Pons (tissue), 1 donor: ENCODE results near the gene GPR65.

Experiments
- DNase-seq: peaks from one replicate; pipeline ENCODE4 v3.0.0-alpha.2; 2016; ENCODE audit warnings: low spot score

Gene GPR65

DNA sequence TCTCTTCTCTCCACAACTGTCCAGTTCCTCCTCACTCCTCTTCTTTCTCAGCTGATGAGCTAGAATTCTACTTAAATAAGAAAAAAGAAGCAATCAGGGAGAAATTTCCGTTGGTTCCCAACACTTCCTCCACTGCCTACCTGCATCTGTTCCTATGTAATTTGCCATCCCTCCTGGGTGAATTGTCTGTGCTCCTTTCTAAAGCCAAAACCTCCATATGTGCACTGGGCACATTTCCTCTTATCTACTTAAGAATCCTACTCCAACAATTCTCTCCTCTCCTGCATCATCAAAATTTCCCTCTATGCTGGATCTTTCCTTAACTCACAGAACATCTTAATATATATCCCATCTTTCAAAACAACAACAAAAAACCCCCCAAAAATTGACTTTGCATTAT, 35.2 kb downstream of the GPR65 start:
- no peak for DNase-seq

DNA sequence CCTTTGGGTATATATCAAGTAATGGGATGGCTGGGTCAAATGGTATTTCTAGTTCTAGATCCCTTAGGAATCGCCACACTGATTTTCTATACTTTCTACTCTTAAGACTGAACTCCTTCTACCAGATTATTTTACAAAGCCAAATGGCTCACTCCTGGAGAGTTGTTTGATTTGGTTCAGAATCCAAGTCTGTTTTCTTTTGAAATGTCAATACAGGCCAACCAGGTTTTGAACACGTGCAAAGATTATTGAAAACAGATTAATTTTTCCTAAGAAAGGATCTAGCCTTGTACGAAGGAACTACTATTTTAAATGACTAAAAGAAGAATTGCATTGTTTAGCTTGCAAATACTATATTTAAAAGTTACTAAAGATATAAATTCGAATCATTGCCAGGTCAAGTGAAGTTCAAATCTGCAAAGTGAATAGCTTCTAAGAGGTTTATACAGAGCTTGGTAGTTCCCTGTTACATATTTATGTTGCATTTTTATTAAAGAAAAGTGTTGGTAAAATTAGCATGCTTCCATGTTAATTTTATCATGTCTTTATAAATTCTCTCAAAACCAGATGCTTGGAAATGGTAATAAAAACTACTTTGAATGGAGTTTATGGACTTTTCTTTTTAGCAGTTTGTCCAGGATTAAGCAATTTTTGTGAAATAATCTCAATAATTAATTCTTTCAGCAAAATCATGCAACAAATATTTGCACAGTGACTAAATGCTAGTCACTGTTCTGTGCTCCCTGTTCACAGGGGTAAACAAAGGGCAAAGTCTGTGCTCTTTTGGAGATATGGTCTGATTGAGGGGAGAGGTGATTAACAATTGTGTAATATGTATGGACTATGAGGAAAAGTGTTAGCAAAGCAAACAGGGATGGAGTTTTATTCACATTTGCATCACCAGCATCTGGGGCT, 38.9 kb downstream of the GPR65 start:
- DNase-seq, result no peak

DNA sequence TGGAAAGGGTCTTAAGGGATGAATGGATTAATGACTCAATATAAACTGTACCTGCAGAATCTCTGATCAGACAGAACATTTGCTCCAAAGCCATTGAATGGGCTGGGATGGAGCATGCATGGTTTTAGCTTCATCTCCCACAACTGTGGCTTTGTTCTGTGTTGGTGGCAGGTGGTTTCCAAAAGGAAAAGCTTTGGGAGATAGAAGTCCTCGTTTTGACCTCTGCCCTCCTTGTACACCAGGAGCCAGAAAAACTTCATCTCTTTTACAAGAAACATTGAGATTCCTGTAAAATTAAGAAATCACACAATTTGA, 39.5 kb downstream of the GPR65 start:
- DNase-seq, result no peak

DNA sequence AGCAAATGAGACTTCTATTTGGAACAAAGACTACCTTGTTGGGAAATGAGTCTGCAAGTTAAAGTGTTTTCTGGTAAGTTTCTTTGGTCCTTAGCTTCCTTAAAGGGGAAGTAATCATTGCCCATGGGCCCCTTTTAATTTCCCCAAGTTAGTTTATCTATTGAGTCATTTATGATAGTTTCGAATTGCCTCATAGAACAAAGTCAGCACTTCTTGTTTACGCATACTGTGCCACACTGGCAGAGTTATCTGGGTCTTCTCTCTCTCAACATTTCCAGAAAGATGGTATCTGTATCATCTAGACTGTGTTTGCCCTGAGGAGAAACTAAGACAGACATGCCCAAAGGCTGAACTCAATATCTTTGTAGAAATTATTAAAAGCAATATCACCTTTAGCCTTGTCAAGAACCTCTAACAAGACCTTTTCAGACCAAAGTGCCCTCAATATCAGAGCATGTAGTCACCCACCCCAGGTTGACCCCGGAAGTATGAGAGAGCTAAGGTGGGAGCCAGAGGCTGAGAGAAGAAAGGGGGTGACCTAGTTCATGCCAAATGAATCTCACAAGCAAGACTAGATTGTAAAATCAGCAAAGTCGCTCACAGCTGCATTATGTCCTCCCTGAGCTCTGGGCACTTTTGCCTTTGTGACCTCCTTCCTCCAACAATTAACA, 40.0 kb downstream of the GPR65 start:
- DNase-seq, result peak; percentile 55

DNA sequence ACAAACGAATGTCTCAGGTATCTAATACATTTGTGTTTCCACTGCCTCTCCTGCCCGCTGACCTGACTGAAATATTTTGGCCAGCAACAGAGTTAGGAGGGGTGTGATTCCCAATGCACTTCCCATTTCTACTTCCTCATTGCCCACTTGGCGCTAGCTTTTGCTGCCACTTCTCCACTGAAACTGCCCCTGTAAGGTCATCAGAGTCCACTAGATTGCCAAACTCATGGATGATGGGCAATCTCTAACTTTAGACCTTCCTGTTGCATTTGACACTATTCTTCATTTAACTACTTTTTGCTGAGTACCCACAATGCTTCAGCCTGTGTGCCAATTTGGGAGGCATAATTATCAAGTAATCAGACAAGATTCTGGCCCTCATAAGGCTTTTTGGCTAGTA, 40.8 kb downstream of the GPR65 start:
- DNase-seq, result peak; percentile 74

DNA sequence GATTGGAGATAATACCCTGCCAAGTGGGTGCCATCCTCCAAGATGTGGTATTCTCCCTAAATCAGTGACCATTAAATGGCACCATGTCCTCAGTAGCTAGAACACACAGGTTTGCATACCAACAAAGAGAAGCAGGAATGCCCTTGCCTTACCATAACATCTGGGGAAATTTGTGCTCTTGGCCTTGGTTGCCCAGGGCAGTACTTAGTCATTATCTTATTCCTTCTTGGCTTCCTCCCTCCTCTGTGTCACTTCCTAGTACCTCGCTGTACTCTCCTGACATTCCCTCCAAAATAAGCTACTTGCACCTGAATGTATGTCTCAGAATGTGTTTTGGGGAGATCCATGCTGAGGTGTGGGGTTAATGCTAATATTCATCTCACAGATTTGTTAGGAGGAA, 43.4 kb downstream of the GPR65 start:
- DNase-seq, result no peak

DNA sequence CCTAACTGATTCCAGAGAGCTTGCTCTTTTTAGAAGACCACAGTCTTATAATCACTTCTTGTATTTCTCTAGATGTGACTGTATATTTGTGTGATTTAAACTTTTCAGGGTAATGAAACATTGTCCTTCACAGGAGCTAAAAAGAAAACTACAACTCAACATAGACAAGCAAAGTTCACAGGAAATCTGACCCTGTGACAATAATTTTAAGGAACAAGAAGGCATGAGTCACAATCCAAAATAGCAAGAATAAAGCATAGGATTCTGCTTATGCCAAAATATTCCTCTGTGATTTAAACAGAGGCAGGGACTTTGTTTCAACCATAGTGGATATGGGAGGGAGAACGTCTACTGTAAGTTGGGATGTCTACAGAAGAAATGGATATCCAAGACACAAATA, 44.3 kb downstream of the GPR65 start:
- no peak for DNase-seq

DNA sequence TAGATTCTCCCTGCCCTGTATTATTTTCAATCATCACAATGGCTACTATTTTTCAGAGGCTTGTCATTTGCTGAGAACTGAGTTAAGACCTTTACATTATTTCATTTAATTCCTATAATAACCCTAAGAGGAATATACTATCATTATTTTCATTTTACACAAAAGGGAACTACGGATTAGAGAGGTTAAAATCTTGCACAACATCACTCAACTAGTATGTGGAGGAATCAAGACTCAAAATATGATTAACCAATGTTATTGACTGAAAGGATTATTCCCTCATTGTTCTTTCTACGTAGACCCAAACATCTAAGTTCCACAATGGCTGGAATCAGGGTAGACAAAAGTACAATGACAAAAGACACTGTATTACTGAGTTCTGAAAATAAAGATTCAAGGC, 45.0 kb downstream of the GPR65 start:
- no peak for DNase-seq

DNA sequence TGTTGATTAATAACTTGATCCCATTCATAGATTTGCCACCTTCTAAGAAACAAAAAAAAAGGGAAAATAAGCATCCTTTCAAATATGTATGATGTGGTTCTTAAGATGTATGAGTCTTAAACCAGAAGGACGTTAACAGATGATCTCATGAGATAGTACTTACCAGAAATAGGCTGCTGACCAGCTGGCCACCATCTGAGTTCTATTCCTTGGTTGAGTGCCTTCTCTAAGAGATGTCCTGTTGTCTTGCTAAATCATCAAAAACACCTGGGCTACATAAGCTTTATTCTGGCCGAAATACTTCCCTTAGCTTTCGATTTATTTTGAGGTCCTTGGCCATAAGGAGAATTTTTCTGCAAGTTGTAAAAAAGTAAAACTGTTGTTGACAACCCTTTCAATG, 55.6 kb downstream of the GPR65 start:
- no peak for DNase-seq

DNA sequence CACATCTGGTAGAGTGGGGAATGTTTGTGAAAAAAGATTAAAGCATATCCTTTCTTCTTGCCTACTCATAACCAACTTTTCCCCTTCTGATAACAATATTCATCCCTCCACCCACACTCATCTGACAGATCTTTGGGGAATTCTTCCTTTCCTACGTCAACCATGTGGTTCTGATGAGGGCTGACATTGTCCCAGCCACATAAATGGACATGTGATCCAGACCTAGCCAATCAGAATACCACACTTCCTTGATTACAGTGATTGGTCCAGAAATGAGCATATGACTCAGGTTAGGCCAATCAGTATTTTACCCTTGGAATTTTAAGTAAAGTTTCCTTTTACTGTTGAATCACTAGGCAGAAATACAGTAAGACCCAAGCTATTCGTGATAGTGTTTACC, 58.9 kb downstream of the GPR65 start:
- no peak for DNase-seq
